Loucy (cell line): Measurements from ENCODE around the gene FAM222A.

ENCODE experiments used
- CTCF ChIP-seq: fragments of 200-600 bp; sonication (generic); conservative IDR thresholded peaks from 2 replicates; pipeline ENCODE4 v1.5.1; 2014; ENCODE audit warnings: mild to moderate bottlenecking, antibody characterized with exemption, low read length
- EZH2phosphoT487 ChIP-seq: fragments of 200-600 bp; IDR thresholded peaks from 2 replicates; pipeline ENCODE4 v1.6.1; 2018; ENCODE audit warnings: antibody characterized with exemption, mild to moderate bottlenecking, moderate library complexity, borderline replicate concordance

GRCh38 chr12:109718390-109718789 is 4.8 kb downstream of the FAM222A start:
- TF ChIP-seq CTCF (no peak), EZH2phosphoT487 (no peak)
